ENCODE measurements around the gene ROR1. TPM values are rescaled to one million over a fixed set of nuclear protein-coding genes. Genes with fewer than 3 reads are reported as not detected.

ROR1 gene
- total RNA-seq, 1 experiment from 2014 or later = 2.7 TPM

- Histone ChIP-seq H2AFZ (ENCODE audit: low read depth, low read length, poor library complexity, severe bottlenecking) (no peak overlapping the region), H3K36me3 (ENCODE audit: control insufficient read depth in 1 of 2, insufficient read depth in 2 of 2, low read length in 2 of 2) (no peaks in the 10 kb centered on the region), H3K9me3 (ENCODE audit: control insufficient read depth in 1 of 2, insufficient read depth in 1 of 2, low read depth in 1 of 2, low read length in 2 of 2) (no peaks in the 10 kb centered on the region), H3K4me2 (ENCODE audit: low read length) (no peak overlapping the region), H3K79me2 (ENCODE audit: insufficient read depth, low read length) (no peaks in the 10 kb centered on the region), H3K27me3 (ENCODE audit: insufficient read depth, low read length) (no peaks in the 10 kb centered on the region), H3K9ac (ENCODE audit: low read length) (no peak overlapping the region), H3K4me3 (replicated peaks in 1 of 2; ENCODE audit: low read depth in 1 of 2, low read length in 2 of 2) (no peak overlapping the region), H4K20me1 (ENCODE audit: insufficient read depth) (no peaks in the 10 kb centered on the region), H3K27ac (ENCODE audit: low read depth, low read length) (no peak overlapping the region), H3K9me2 (ENCODE audit: insufficient read depth) (no peaks in the 10 kb centered on the region; the same call in 1 of the 2 replicates), H3K4me1 (ENCODE audit: control insufficient read depth in 1 of 2, insufficient read depth in 2 of 2, low read length in 2 of 2) (no peaks in the 10 kb centered on the region)
- ChIA-PET CTCF (interaction anchor here (1.3 to 1.4 kb wide), 2 partner anchors 19 to 66 kb away, joined by 3 read pairs; no protein-coding TSS in a partner anchor), RAD21 (ENCODE audit: low non-redundant PET in 1 of 2, low total read pairs in 2 of 2, uncharacterized antibody in 2 of 2, unreplicated experiment in 2 of 2) (interaction anchor here (0.7 kb wide), 2 partner anchors 136 to 1309 kb away, joined by 3 read pairs; no protein-coding TSS in a partner anchor), POLR2A (no interaction called here)
- ATAC-seq = no peak
- DNase-seq (ENCODE audit: low read depth, low spot score) = no peak
- no peak for TF ChIP-seq ZNF274 (IDR thresholded peaks at IDR 0.05; ENCODE audit: low read depth, low read length)
- TF ChIP-seq TCF7L2 (IDR thresholded peaks at IDR 0.05; ENCODE audit: borderline replicate concordance, extremely low read depth, insufficient read depth, insufficient read length) = no peak
- no peak for TF ChIP-seq JUND (IDR thresholded peaks at IDR 0.05)
- TF ChIP-seq SRF (IDR thresholded peaks at IDR 0.05; ENCODE audit: low read depth) = no peak
- no peak for TF ChIP-seq POLR2AphosphoS5 (IDR thresholded peaks at IDR 0.05; ENCODE audit: low read depth, low read length)
- TF ChIP-seq, protein P1, sequence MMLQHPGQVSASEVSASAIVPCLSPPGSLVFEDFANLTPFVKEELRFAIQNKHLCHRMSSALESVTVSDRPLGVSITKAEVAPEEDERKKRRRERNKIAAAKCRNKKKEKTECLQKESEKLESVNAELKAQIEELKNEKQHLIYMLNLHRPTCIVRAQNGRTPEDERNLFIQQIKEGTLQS (IDR thresholded peaks at IDR 0.05) = no peak
- no peak for TF ChIP-seq REST (IDR thresholded peaks at IDR 0.05; ENCODE audit: low read depth)
- TF ChIP-seq EZH2phosphoT487 (IDR thresholded peaks at IDR 0.05; ENCODE audit: borderline replicate concordance) = no peak
- no peak for TF ChIP-seq EZH2 (IDR thresholded peaks at IDR 0.05)
- TF ChIP-seq SIN3A (IDR thresholded peaks at IDR 0.05; ENCODE audit: low read depth) = no peak
- TF ChIP-seq, protein P2, sequence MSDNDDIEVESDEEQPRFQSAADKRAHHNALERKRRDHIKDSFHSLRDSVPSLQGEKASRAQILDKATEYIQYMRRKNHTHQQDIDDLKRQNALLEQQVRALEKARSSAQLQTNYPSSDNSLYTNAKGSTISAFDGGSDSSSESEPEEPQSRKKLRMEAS (IDR thresholded peaks at IDR 0.05) = no peak
- TF ChIP-seq, protein P3, sequence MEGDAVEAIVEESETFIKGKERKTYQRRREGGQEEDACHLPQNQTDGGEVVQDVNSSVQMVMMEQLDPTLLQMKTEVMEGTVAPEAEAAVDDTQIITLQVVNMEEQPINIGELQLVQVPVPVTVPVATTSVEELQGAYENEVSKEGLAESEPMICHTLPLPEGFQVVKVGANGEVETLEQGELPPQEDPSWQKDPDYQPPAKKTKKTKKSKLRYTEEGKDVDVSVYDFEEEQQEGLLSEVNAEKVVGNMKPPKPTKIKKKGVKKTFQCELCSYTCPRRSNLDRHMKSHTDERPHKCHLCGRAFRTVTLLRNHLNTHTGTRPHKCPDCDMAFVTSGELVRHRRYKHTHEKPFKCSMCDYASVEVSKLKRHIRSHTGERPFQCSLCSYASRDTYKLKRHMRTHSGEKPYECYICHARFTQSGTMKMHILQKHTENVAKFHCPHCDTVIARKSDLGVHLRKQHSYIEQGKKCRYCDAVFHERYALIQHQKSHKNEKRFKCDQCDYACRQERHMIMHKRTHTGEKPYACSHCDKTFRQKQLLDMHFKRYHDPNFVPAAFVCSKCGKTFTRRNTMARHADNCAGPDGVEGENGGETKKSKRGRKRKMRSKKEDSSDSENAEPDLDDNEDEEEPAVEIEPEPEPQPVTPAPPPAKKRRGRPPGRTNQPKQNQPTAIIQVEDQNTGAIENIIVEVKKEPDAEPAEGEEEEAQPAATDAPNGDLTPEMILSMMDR (IDR thresholded peaks at IDR 0.05 in 2 of 3, conservative IDR thresholded peaks at IDR 0.05 in 1 of 3; ENCODE audit: borderline replicate concordance in 1 of 3, insufficient read depth in 1 of 3, low read depth in 2 of 3, low read length in 2 of 3) = no peak
- no peak for TF ChIP-seq SP1 (IDR thresholded peaks at IDR 0.05; ENCODE audit: low read depth)
- TF ChIP-seq CEBPB (IDR thresholded peaks at IDR 0.05; ENCODE audit: low read depth) = no peak
- TF ChIP-seq RAD21 (IDR thresholded peaks at IDR 0.05; ENCODE audit: low read depth) = no peak
- no peak for TF ChIP-seq ZBTB33 (IDR thresholded peaks at IDR 0.05; ENCODE audit: extremely low read depth, insufficient replicate concordance, low read length)
- TF ChIP-seq CBX3 (IDR thresholded peaks at IDR 0.05; ENCODE audit: low read depth) = no peak
- TF ChIP-seq YY1 (IDR thresholded peaks at IDR 0.05; ENCODE audit: extremely low read depth, insufficient replicate concordance, low read depth, low read length) = no peak
- TF ChIP-seq POLR2A (IDR thresholded peaks at IDR 0.05; ENCODE audit: borderline replicate concordance, extremely low read depth, insufficient read depth, insufficient read length) = no peak
- no TSS peak for BruUV-seq (replicated peaks)
- intact Hi-C loops (cut with micrococcal nuclease) = no loop called here
Observed at GRCh38 chr1:63757334-63757733, 16.5 kb upstream of the ROR1 start.

All from HCT116 (cell line).